MM.1S (cell line): ENCODE data around the gene TUBD1.
"Not testable (repeated sequence)": the region's sequence is repeated elsewhere in the genome, so short reads cannot be mapped to it uniquely, and the experiment has no call there.

ENCODE experiments used
- DNase-seq: peaks from one replicate; pipeline ENCODE4 v3.0.0-alpha.2; 2015
- H2AFZ ChIP-seq: fragments of 300-600 bp; sonication (generic); 2 replicates; pipeline ENCODE4 v1.6.0; 2016; ENCODE audit warnings: antibody characterized with exemption, low read length
- H3F3A ChIP-seq: fragments of 300-600 bp; sonication (generic); 2 replicates; pipeline ENCODE4 v1.6.1; 2016; ENCODE audit warnings: mild to moderate bottlenecking, antibody characterized with exemption, low read length, moderate library complexity, mixed read lengths; ENCODE audit not compliant: insufficient read depth
- H3K27ac ChIP-seq: fragments of 300-600 bp; sonication (generic); 2 replicates; pipeline ENCODE4 v1.5.1; 2016; ENCODE audit warnings: mild to moderate bottlenecking, low read length
- H3K27me3 ChIP-seq: fragments of 300-600 bp; sonication (generic); replicated peaks from 2 replicates; pipeline ENCODE4 v1.6.0; 2016; ENCODE audit warnings: low read length; ENCODE audit not compliant: insufficient read depth
- H3K36me3 ChIP-seq: fragments of 300-600 bp; sonication (generic); replicated peaks from 2 replicates; pipeline ENCODE4 v1.6.1; 2016; ENCODE audit warnings: mild to moderate bottlenecking, low read length, mixed read lengths; ENCODE audit not compliant: insufficient read depth
- H3K4me1 ChIP-seq: fragments of 300-600 bp; sonication (generic); 2 replicates; pipeline ENCODE4 v1.6.1; 2016; ENCODE audit warnings: low read length, mixed read lengths
- H3K4me2 ChIP-seq: fragments of 300-600 bp; sonication (generic); 2 replicates; pipeline ENCODE4 v1.6.0; 2016; ENCODE audit warnings: low read depth, low read length
- H3K4me3 ChIP-seq: fragments of 300-600 bp; sonication (generic); 2 replicates; pipeline ENCODE4 v1.5.1; 2016; ENCODE audit warnings: low read length, mixed read lengths
- H3K79me2 ChIP-seq: fragments of 300-600 bp; sonication (generic); 2 replicates; pipeline ENCODE4 v1.6.1; 2016; ENCODE audit warnings: mixed run types, low read length, mixed read lengths
- H3K9ac ChIP-seq: fragments of 300-600 bp; sonication (generic); 2 replicates; pipeline ENCODE4 v1.6.1; 2016; ENCODE audit warnings: low read length, mixed read lengths
- H3K9me2 ChIP-seq: fragments of 300-600 bp; sonication (generic); replicated peaks from 2 replicates; pipeline ENCODE4 v1.6.1; 2016; ENCODE audit warnings: mild to moderate bottlenecking, low read length, mixed read lengths; ENCODE audit not compliant: insufficient read depth
- H3K9me3 ChIP-seq: fragments of 300-600 bp; sonication (generic); replicated peaks from 2 replicates; pipeline ENCODE4 v1.6.1; 2016; ENCODE audit warnings: mild to moderate bottlenecking, low read length, mixed read lengths; ENCODE audit not compliant: insufficient read depth
- H4K20me1 ChIP-seq: fragments of 300-600 bp; sonication (generic); 2 replicates; pipeline ENCODE4 v1.6.1; 2016; ENCODE audit warnings: mild to moderate bottlenecking, low read length, moderate library complexity, mixed read lengths; ENCODE audit not compliant: insufficient read depth
- CTCF ChIP-seq: fragments of 300-600 bp; sonication (generic); IDR thresholded peaks from 2 replicates; pipeline ENCODE4 v1.5.1; 2016; ENCODE audit warnings: antibody characterized with exemption, low read length, mixed read lengths
- EZH2 ChIP-seq: fragments of 300-600 bp; sonication (generic); optimal IDR thresholded peaks from 2 replicates; pipeline ENCODE3; 2017; ENCODE audit warnings: low read depth, mild to moderate bottlenecking, antibody characterized with exemption, low read length, mixed read lengths
- EZH2phosphoT487 ChIP-seq: fragments of 300-600 bp; sonication (generic); IDR thresholded peaks from 2 replicates; pipeline ENCODE4 v1.6.1; 2018; ENCODE audit warnings: antibody characterized with exemption, low read length

TUBD1 gene

GRCh38 chr17:59845595-59846393 lies 46.9 kb downstream of the TUBD1 start:
- H3K27me3 ChIP-seq = no peaks in the 10 kb centered on the region
- H3K9ac ChIP-seq = peak overlapping the region; percentile 56
- TF ChIP-seq EZH2 (no peak), EZH2phosphoT487 (no peak), CTCF (0 out of 2 replicates have a peak, but pooled peaks have one; percentile 6)
- H2AFZ ChIP-seq = peak overlapping the region; percentile 27
- H3F3A ChIP-seq = peaks cover 35% of the 10 kb centered on the region
- H3K36me3 ChIP-seq = no peaks in the 10 kb centered on the region
- no peaks in the 10 kb centered on the region for H3K79me2 ChIP-seq
- peak overlapping the region; percentile 63 for H3K4me2 ChIP-seq
- H3K4me3 ChIP-seq = peak overlapping the region; percentile 13
- H3K9me2 ChIP-seq = no peaks in the 10 kb centered on the region
- no peaks in the 10 kb centered on the region for H4K20me1 ChIP-seq
- no peaks in the 10 kb centered on the region for H3K9me3 ChIP-seq
- H3K4me1 ChIP-seq = peaks cover 31% of the 10 kb centered on the region
- H3K27ac ChIP-seq = peak overlapping the region; percentile 93
- peak; percentile 85 for DNase-seq

DNA sequence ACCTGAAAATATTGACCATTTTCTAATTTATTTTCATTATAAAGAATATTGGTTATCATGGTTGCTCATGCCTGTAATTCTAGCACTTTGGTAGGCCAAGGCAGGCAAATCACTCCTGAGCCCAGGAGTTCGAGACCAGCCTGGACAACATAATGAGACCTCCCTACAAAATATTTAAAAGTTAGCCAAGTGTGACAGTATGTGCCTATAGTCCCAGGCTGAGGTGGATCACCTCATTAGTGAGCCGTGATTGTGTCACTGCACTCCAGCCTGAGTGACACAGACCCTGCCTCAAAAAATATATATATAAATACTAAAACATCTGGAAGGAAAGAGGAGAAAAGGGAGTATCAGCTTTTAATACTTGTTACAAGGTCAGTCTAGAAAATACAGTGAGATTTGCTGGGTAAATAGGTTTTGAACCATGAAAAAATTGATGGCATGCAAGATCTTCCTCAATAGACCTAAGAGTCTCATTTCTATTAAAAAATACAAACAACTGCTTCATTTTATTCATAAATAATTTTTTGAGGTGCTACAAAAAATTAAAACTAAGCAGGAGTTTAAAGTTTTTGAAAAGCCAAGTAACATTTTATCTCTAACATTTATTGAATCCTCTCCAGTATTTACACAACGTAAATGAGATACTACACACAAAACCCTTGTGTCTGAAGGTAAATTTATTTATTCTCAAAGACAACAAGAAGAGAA lies 47.7 kb downstream of the TUBD1 start:
- peak overlapping the region; percentile 93 for H3K27ac ChIP-seq
- no peaks in the 10 kb centered on the region for H3K9me2 ChIP-seq
- no peak for DNase-seq
- H3K9ac ChIP-seq = peak overlapping the region; percentile 56; the same call in 1 of the 2 replicates
- H3K4me2 ChIP-seq = peak overlapping the region; percentile 63
- TF ChIP-seq EZH2 = no peak
- H3F3A ChIP-seq = peaks cover 35% of the 10 kb centered on the region
- no peaks in the 10 kb centered on the region for H3K27me3 ChIP-seq
- peaks cover 36% of the 10 kb centered on the region for H3K4me1 ChIP-seq
- no peaks in the 10 kb centered on the region for H3K36me3 ChIP-seq
- no peaks in the 10 kb centered on the region for H4K20me1 ChIP-seq
- H3K79me2 ChIP-seq = no peaks in the 10 kb centered on the region
- H3K9me3 ChIP-seq = no peaks in the 10 kb centered on the region
- peak overlapping the region; percentile 13; the same call in 1 of the 2 replicates for H3K4me3 ChIP-seq
- H2AFZ ChIP-seq = peak overlapping the region; percentile 27; the same call in 1 of the 2 replicates

- no peak for DNase-seq
Measured at GRCh38 chr17:59842901-59843652, 49.7 kb downstream of the TUBD1 start.

GRCh38 chr17:59841882-59842263 lies 50.9 kb downstream of the TUBD1 start:
- H3K36me3 ChIP-seq, H3K4me3 ChIP-seq, H3K9me3 ChIP-seq, H3K27ac ChIP-seq, H3K4me2 ChIP-seq, H3K27me3 ChIP-seq, DNase-seq, H3K9ac ChIP-seq, H3K79me2 ChIP-seq, H2AFZ ChIP-seq, H3K9me2 ChIP-seq, H4K20me1 ChIP-seq: not testable (repeated sequence)
- peaks cover 25% of the 10 kb centered on the region for H3F3A ChIP-seq
- H3K4me1 ChIP-seq = peaks cover 35% of the 10 kb centered on the region

More at GRCh38 chr17:59842901-59843652, 49.7 kb downstream of the TUBD1 start:
- Histone ChIP-seq H3K4me3 (no peak overlapping the region), H3K27me3 (no peaks in the 10 kb centered on the region), H3K27ac (no peak overlapping the region), H3K9me2 (no peaks in the 10 kb centered on the region), H3K4me1 (peaks cover 36% of the 10 kb centered on the region), H3K36me3 (no peaks in the 10 kb centered on the region), H2AFZ (no peak overlapping the region), H3K4me2 (no peak overlapping the region), H3K9me3 (no peaks in the 10 kb centered on the region), H3K79me2 (no peaks in the 10 kb centered on the region), H3F3A (peaks cover 30% of the 10 kb centered on the region), H4K20me1 (no peaks in the 10 kb centered on the region), H3K9ac (no peak overlapping the region)
- no peak for TF ChIP-seq EZH2phosphoT487
- no peak for TF ChIP-seq CTCF
- TF ChIP-seq EZH2 = no peak

GRCh38 chr17:59841091-59841881 lies 51.5 kb downstream of the TUBD1 start:
- not testable (repeated sequence) for H3K4me3 ChIP-seq, H3K27ac ChIP-seq, H3K36me3 ChIP-seq, H2AFZ ChIP-seq, DNase-seq, H4K20me1 ChIP-seq, H3K79me2 ChIP-seq, H3K27me3 ChIP-seq, H3K9ac ChIP-seq, H3K9me3 ChIP-seq, H3K9me2 ChIP-seq, H3K4me2 ChIP-seq
- H3F3A ChIP-seq = peaks cover 19% of the 10 kb centered on the region
- H3K4me1 ChIP-seq = peaks cover 29% of the 10 kb centered on the region
